HG03095 (cell line): Measurements from ENCODE around the gene CSNK1G3.
A peak's percentile ranks its signal among the peaks of the same experiment; 100 is the strongest.

ENCODE experiments used
- ATAC-seq: cut with Tn5 transposase; IDR thresholded peaks from one replicate; pipeline ENCODE4 v1.9.1; 2021; ENCODE audit warnings: moderate library complexity; ENCODE audit not compliant: unreplicated experiment

Gene CSNK1G3

DNA sequence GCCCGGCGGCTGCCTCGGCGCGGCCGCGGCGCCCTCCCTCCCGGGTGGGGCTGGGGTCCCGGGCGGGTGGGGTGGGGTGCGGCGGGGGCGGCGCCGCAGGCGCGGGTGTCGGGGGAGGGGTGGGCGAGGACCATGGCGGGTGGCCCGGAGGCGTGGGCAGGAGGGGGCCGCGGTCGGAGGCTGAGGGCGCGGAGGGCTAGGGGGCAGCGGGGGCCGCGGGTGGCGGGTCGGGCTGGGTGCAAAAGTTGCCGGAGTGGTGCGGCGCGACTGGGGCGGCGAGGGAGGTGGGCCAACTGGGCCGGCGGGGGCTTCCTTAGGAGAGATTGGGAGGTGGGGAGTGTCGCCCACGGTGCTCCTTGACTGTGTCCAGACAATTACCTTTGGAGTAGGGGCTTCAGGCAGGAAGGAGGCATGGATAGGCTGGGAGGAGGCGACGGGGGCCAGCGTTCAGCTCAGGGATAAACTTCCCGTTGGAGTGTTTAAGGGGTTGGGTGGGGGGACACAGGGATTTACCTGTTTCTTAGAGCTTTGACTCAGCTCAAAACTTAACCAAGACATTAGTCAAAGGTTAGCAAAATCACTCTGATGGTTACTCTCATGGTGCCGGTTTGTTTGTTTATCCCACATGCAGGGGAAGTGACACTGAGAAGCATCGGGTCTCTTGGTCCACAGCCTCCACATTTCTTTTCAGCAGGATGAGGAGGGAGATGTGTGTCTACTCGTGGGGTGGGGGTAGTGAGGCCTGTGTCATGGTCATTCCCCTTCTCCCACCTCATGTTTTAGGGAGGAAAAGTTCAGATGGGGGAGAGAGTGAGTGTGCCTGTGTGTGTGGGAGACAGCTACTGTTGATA lies 859 bp downstream of the CSNK1G3 start:
- ATAC-seq, result peak; percentile 21

DNA sequence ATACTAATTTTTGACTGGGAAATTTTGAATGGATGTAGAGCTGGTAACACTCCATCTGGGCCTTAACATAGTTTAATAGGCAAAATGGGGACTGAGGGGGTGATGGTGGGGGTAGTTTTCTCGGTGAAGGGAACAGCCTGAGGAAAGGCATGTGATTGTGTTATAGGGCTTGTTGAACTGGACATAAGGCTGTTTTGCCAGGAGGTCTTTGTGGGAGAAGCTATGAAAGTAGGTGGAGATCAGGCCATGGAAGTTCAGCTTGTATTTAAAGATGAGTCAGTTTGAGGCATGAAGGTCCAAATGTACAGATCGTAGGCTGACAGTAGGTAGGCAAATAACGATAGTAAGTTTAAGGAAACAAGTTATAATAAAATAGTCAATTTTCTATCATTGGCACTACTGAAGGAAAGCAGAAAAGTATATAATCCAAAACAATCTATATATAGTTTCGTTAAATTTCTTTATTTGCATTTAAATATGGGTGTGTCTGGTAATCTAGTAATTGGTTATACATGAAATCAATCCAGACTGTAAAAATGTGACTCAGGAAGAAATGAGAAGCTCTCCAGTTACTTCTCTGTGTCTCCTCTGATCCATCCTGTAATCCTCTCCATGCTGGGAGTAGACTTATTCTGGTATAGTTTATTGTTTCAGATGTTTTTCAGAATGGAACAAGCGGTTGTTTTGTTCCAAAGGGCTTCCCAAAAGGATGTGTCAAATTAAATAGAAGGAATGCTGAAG lies 2.8 kb downstream of the CSNK1G3 start:
- ATAC-seq, result no peak

DNA sequence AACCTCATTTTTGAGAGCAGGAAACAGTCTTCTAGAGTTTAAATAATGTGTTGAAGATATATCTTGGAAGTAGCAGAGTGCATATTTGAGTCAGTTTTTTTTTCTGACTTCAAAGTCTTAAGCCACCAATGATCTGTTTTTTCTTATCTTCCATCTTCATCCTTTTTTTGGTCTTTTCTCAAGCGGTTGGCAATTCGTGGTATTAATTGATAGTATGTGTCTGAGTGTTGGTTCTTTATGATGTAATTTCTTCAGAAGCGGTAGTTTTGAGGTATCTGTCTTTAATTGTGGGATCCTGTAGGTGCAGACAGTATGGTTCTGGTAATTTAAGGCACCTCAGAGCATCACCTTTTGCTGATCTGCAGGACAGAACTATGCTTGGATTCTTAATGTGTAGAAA lies 3.9 kb downstream of the CSNK1G3 start:
- no peak for ATAC-seq

DNA sequence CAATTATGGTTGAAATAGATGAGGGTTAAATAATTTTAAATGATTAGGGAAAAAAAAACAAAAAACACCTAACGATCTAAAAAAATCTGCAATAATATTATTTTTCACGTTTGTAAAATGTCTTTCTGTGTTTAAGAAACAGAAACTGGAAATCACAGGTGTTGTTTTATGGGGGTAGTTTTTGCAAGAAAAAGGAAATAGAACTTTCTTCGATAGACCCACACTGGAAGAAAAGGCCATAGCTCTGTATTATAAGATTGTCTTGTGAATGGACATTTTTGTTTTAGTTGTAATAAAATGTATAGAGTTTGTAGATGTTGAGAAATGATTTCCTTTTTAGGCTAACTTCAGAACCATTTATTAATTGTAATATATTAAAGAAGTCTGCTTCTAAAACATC lies 5.5 kb downstream of the CSNK1G3 start:
- ATAC-seq, result no peak

DNA sequence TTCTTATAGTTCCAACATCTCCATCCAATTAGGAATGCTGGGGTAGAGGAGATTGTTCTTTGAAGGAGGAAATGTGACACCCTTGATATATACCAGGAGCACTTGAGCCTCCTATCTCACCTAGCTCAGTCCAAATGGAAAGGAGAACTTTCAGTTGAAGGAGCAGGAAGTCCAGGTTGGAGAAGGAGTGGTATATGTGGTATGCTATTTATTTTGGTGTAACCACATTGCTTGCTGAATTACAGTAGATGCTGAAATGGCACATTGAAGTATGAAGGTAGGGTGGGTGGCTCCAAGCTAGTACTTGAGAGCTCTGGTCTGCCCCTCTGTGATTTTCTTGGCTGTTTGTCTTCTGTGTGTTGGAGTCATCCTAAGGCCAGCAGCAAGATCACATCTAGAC lies 6.1 kb downstream of the CSNK1G3 start:
- no peak for ATAC-seq

DNA sequence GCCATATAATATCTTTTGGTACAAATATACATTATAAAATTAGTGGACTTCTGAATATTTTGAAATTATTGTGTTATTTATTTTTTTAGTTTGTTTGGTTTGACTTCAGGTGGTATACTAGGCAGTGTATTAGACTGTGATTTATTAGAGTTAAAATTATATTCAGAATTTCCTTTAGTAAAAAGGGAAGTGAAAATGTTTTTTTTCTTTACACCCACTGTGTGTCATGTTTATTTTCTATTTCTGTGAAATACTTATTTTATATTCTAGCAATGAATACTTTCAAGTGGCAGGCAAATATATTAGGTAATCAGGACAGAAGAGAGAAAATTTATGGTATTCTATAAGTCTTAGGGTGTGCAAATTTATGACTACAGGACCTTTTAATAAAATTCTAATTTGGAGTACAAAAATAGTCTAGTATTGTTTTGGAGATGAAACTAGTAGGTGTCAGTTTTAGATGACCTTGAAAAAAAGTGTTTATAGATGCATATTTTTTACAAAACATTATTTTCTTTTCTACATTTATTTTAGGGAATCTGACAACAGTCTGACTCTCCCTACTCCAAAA lies 8.8 kb downstream of the CSNK1G3 start:
- ATAC-seq, result peak; percentile 70

DNA sequence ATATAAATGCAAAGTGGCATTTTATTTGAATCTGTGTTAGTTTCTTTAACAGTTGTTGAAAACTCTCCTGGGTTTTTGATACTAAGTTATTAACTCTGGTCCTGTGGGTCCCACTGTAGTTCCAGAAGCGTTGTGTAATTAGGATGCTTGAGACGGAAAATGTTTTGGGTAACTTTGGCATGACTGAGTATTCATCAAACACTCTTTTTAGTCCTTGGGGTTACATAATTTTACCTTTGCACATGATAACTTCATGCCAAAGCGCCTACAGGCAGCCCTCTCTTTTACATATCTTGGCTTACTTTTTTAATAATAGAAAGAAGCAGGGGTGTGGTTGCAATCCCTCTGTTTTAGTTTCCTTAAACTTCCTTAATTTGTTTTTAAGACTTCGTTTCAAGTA lies 12.2 kb downstream of the CSNK1G3 start:
- ATAC-seq, result no peak

DNA sequence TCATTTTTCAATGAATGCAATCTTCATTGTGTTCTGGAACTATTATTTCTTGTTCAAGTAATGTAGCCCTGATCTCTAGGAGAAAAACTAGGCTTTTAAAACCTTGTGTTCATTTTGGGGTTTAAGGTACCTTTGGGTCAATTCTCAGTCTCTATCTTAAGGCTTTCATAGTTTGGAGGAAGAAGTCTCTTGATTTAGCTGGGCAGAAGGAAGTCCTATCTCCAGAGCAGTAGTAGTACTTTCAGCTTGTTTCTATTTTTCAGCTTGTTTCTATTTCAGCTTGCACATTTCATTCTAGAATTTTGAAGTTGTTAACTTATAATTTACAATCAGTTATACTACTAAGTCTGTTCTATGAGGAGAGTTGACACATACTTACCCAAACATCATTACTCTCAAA lies 15.2 kb downstream of the CSNK1G3 start:
- ATAC-seq, result peak; percentile 65

DNA sequence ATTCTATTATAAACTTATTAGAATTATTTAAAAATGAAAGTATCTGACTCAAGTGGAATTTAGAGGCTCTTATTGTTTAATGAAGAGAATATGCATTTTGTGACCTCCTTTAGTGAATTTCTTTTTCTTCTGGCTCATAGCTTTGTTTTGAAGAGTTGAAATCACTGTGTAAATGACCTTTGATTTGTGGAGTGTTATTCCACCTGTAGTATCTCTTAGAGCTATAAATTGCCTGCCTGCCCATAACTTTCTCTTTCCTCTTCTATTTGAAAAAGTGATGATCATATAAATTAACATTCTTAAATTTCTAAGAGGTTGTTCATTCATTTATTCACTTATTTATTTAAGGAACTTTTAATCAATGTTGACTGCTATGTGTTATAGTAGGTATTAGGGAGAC lies 16.1 kb downstream of the CSNK1G3 start:
- ATAC-seq, result no peak

DNA sequence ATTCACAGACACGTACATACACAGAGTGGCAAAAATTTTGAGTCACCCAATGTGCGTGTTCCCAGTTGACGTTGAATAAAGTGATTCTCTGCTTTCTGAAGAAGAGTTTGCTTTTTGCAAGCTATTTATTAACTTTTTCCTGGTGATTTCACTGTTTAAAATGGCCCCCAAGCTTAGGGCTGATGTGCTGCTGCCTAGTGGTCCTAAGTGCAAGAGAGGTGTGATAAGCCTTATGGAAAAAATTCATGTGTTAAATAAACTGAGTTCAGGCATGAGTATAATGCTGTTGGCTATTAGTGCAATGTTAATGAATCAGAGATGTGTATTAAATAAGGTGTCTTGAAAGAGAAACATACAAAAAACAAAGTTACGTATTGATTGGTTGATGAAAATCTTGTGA lies 16.9 kb downstream of the CSNK1G3 start:
- ATAC-seq, result no peak

DNA sequence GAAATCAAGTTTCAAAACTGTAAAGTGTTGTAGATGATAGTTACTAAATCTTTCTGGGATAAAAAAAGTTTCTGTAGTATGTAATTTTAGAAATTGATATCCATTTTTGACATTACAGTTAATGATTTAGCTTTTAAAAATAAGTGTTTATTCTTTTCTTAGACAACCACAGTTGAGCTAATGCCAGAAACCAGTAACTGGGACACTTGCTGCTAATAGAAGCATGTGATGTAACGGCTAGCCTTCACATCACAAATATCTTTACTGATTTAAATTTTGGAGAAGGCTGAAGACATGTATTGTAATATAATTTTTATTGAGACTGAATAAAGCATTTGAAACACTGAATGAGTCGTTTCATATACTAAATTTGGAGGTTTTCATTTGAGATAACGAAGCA lies 18.8 kb downstream of the CSNK1G3 start:
- no peak for ATAC-seq

DNA sequence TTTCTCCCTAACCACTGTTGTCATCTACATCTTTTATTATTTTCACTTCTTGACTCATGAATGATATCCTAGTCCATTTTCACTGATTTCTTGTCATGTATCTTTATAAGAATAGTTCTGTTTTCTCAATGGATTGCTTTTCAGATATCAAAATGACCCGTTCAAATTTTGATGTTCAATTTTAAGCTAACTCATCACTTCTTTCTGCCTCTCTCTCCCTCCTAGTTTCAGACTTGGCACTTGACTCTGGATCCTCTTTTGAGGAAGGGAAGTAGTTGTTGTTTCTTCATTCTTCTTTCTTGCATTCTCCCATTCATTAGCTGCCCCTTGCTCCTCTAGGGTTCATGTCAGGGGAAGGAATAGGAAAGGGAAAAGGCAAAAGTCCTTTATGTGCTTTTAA lies 23.7 kb downstream of the CSNK1G3 start:
- ATAC-seq, result no peak

DNA sequence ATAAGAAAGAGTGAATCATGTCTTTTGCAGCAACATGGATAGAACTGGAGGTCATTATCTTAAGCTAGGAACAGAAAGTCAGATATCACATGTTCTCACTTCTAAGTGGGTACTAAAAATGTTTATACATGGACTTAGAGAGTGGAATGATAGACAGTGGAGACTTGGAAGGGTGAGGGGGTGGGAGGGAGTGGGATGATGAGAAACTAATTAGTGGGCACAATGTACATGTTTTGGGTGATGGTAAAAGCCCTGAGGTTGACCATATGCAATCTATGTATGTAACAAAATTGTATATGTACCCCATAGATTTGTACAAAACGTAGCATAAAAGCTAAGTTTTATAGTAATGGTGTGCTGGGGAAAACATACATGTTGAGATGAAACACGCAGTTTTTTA lies 25.3 kb downstream of the CSNK1G3 start:
- ATAC-seq, result no peak

DNA sequence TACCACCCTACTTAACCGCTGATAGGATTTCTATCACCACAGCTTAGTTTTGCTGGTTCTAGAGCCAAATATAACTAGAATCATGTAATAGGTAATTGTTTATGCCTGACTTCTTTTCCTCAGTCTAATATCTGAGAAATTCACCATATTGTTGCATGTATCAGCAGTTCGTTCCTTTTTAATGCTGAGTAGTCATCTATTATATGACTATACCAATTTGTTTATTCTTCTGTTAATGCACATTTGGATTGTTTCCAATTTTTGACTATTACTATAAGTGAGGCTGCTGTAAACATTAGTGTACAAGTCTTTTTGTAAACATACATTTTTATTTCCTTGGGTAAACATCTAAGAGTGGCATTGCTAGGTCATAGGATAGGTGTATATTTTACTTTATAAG lies 25.9 kb downstream of the CSNK1G3 start:
- no peak for ATAC-seq

DNA sequence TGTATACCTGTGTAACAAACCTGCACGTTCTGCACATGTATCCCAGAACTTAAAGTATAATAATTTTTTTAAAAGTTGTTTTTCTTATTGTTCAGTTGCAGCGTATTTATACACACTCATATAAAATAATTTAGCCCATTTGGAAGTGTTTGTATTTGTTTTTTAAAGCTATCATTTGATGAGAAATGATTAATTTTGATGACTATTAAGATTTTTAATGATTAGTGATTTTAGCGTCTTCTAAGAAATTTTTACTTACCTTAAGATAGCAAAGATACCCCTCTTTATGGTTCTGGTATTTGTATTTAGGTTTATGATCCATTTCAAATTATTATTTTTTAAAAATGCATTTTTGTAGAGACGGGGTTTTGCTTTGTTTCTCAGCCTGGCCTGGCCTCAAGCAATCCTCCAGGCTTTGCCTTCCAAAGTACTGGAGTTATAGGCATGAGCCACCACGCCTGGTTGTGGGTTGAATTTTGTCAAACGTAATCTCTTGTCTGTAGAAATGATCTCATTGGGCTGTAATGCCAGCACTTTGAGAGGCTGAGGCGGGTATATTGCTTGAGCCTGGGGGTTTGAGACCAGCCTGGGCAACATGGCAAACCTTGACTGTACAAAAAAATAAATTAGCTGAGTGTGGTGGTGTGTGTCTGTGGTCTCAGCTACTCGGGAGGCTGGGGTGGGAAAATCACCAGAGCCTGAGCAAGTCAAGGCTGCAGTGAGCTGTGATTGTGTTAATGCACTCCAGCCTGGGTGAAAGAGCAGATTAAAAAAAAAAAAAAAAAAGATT lies 26.9 kb downstream of the CSNK1G3 start:
- ATAC-seq, result no peak

DNA sequence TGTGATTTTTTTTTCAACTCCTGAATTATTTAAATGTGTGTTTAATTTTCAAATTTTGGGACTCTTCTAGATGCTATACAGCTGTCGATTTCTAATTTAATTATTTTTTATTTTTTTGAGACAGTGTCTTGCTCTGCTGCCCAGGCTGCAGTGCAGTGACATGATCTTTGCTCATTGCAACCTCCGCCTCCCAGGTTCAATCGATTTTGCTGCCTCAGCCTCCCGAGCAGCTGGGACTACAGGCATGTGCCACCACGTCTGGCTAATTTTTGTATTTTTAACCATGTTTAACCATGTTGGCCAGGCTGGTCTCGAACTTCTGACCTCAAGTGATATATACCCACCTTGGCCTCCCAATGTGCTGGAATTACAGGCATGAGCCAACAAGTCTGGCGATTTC lies 28.6 kb downstream of the CSNK1G3 start:
- no peak for ATAC-seq

DNA sequence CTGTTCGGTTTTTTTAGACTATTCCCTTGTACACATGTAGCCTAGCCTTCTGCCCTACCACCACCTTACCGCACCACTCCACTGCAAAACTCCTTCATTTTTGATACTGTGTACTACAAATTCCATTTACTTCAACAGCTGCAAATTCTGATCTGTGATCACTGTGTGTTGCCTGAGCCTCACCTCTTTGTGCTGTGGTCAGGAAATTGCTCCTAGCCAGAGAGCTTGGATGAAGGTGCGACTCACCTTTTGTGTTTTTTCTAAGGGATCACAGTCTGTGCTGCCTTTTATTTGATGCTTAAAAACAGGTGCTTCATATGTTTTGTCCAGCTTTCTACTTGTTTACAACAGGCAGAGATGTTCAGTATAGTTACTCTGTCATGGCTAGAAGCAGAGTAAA lies 31.5 kb downstream of the CSNK1G3 start:
- ATAC-seq, result no peak

DNA sequence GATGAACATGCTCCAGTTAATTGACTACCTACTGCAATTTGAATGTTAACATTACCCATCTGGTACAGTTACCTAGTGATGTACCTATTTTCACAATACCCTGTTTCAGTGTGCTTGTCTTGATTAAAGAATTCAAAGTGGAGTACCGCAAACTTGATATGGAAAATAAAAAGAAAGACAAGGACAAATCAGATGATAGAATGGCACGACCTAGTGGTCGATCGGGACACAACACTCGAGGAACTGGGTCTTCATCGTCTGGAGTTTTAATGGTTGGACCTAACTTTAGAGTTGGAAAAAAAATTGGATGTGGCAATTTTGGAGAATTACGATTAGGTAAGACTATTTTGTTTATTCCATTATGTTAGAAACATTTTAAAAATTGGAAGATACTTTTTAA lies 33.5 kb downstream of the CSNK1G3 start:
- no peak for ATAC-seq

DNA sequence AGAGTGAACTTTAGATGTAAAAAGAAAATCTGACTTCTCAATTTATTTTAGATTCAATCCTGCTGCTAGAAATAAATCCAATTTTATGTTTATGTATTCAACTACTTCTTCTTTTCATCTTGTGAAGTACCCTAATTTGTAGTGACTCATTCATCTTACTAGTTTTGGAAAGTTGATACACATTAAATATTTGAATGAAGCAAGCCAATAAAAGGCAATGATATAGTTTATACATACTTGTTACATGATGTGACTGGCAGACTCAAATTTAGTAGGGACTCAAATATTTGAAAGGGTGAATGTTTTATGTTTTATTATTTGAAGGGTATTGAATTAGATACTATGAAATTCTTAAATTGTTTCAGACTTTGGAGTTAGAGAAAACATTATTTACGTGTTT lies 34.7 kb downstream of the CSNK1G3 start:
- no peak for ATAC-seq

DNA sequence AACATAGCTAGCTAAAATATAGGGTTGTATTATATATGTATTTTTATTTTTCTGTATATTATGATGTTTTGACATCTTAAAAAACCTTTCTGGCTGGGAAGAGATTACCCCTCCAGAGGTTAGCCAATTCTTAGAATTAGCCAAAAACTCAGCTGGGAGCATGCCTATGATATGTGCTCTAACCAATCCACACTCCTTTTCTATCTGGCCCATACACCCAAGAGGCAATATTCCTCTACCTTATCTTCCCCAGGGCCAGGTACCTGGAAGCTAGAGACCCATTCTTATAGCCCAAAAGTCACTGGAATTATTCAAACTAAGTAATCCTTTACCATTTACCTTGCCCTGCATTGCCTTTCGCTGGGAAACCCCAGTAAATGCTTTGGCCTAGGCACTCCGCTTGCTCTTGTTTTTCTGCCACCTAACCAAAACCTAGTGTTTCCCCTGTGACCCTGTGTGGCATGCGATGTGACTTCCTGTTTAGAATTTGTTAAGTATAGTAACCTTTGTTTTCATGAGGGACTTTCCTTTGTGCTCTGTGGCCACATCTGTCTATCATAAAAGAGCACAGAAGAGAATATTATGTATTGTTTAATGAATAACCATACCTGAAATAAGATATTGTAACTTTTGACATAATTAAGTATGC lies 37.4 kb downstream of the CSNK1G3 start:
- ATAC-seq, result peak; percentile 98

DNA sequence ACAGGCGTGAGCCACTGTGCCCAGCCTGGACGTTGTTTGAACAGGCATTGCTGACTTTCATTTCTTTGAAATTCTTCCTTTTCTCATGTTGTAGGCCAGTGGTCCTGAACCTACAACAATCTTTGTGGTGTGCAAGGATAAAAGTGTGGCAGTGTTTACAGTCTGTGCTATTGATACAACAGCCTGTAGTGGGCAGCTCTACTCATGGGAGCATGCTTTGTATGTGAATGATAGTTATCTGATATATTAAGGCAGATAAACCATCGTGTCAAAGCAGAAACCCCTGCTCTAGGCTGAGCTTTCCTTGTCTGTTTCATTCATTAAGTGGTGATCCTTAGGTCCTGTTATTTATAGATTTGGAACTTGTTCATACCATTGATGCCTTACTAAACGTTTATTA lies 42.6 kb downstream of the CSNK1G3 start:
- no peak for ATAC-seq
